Thyroid gland (tissue), 4 donors: ENCODE measurements around the gene HPCAL1.

Source experiments
- POLR2A ChIP-seq, 2 donors: fragments of 450-650 bp; IDR thresholded peaks; one replicate each; pipeline ENCODE4 v1.6.1; 2017; ENCODE audit warnings: antibody characterized with exemption in 2 of 2, mild to moderate bottlenecking in 2 of 2, moderate library complexity in 1 of 2
- TF ChIP-seq, protein P1 (sequence below), 6 experiments: fragments of 200-600 bp in 3 of 6; fragments of 450-650 bp in 3 of 6; sonication (generic) in 3 of 6; IDR thresholded peaks; one replicate each; pipeline ENCODE4 v1.5.1; 2016 to 2019; ENCODE audit warnings: antibody characterized with exemption in 6 of 6, mild to moderate bottlenecking in 2 of 6, inconsistent platforms in 1 of 6, moderate library complexity in 1 of 6

DNA sequence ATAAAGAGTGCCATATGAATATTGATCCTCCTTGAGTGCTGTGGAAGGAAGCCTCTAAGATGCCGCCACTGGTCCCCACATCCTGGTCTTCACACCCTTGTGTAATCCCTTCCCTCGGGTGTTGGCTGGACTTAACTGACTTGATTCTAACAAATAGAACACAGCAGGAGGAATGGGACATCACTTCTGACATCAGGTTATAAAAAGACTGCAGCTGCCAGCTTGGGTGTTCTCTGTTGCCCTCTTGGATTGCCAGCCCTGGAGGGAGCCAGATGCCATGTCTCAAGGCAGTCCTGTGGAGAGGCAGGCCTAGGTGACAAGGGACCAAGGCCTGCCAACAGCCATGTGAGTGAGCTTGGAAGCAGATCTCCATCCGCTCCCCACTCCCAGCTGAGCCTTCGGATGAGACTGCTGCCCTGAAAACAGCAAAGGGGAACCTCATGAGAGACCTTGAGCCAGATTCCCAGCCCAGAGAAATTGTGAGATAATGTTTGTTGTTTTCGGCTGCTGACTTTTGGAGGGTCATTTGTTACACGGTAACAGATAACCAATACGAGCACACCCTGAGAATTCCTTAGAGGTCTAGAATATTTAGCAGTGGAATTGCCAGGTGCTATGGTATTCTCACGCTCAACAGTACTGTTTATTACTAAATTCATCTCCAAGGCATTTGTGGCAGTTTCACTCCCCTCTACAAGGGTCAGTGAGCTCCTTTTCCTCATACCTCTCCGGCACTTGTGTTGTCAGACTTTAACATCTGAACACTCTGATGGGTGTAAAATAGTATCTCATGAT is 32.5 kb downstream of the HPCAL1 start:
- TF ChIP-seq, protein P1, sequence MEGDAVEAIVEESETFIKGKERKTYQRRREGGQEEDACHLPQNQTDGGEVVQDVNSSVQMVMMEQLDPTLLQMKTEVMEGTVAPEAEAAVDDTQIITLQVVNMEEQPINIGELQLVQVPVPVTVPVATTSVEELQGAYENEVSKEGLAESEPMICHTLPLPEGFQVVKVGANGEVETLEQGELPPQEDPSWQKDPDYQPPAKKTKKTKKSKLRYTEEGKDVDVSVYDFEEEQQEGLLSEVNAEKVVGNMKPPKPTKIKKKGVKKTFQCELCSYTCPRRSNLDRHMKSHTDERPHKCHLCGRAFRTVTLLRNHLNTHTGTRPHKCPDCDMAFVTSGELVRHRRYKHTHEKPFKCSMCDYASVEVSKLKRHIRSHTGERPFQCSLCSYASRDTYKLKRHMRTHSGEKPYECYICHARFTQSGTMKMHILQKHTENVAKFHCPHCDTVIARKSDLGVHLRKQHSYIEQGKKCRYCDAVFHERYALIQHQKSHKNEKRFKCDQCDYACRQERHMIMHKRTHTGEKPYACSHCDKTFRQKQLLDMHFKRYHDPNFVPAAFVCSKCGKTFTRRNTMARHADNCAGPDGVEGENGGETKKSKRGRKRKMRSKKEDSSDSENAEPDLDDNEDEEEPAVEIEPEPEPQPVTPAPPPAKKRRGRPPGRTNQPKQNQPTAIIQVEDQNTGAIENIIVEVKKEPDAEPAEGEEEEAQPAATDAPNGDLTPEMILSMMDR (IDR thresholded peaks at IDR 0.05): no peak
- no peak for TF ChIP-seq POLR2A (IDR thresholded peaks at IDR 0.05)
